Esophagus (tissue), 2 donors: Measurements from ENCODE around the gene GOLGA6L10. TPM values are rescaled to one million over a fixed set of nuclear protein-coding genes. Genes with fewer than 3 reads are reported as not detected.
"Not testable (repeated sequence)": the region's sequence is repeated elsewhere in the genome, so short reads cannot be mapped to it uniquely, and the experiment has no call there.

Experiments
- H3K27ac ChIP-seq, 2 donors: one replicate each; pipeline ENCODE4 v1.5.1; 2013; ENCODE audit warnings: low read depth in 2 of 2, mild to moderate bottlenecking in 2 of 2, inconsistent platforms in 1 of 2, low read length in 1 of 2, moderate library complexity in 1 of 2
- H3K27me3 ChIP-seq, 2 donors: one replicate each; pipeline ENCODE4 v1.6.1; 2013; ENCODE audit warnings: low read length in 2 of 2, control low read depth in 1 of 2, mild to moderate bottlenecking in 1 of 2; ENCODE audit not compliant: insufficient read depth in 2 of 2, control insufficient read depth in 1 of 2
- H3K36me3 ChIP-seq, 2 donors: one replicate each; pipeline ENCODE4 v1.6.1; 2013; ENCODE audit warnings: low read length in 1 of 2; ENCODE audit not compliant: control insufficient read depth in 2 of 2, insufficient read depth in 2 of 2
- H3K4me1 ChIP-seq, 2 donors: one replicate each; pipeline ENCODE4 v1.6.1; 2013; ENCODE audit warnings: low read length in 1 of 2; ENCODE audit not compliant: control insufficient read depth in 2 of 2, insufficient read depth in 2 of 2
- H3K4me3 ChIP-seq, 2 donors: one replicate each; pipeline ENCODE4 v1.5.1; 2013; ENCODE audit warnings: low read length in 2 of 2, mild to moderate bottlenecking in 2 of 2, low read depth in 1 of 2, moderate library complexity in 1 of 2
- H3K9me3 ChIP-seq, 2 donors: one replicate each; pipeline ENCODE4 v1.6.1; 2013; ENCODE audit warnings: mild to moderate bottlenecking in 2 of 2, low read depth in 1 of 2, low read length in 1 of 2, moderate library complexity in 1 of 2; ENCODE audit not compliant: control insufficient read depth in 2 of 2, insufficient read depth in 1 of 2
- WGBS, 2 donors: extraction: QIAGEN DNeasy Blood & Tissue Kit; methylation state at CpG; one replicate each; pipeline ENCODE4 v1.1.7; 2013; 5-methylcytosine and 5-hydroxymethylcytosine counted together
- polyA plus RNA-seq, 2 donors: library from polyadenylated mRNA; stranded (reverse); fragments of 200-250 nt; gene quantifications; one replicate each; pipeline ENCODE4 v1.2.3, GENCODE V29; 2013
- donor health status: healthy with polysubstance abuse.
- donor health status: Bipolar disorder and iron deficiency.

The GOLGA6L10 gene, protein sequence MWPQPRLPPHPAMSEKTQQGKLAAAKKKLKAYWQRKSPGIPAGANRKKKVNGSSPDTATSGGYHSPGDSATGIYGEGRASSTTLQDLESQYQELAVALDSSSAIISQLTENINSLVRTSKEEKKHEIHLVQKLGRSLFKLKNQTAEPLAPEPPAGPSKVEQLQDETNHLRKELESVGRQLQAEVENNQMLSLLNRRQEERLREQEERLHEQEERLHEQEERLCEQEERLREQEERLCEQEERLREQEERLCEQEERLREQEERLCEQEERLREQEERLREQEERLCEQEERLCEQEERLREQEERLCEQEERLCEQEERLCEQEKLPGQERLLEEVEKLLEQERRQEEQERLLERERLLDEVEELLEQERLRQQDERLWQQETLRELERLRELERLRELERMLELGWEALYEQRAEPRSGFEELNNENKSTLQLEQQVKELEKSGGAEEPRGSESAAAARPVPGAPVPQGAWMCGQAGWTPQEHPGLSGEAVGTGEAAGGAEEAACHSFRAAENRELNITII
- polyA plus RNA-seq, result 1 to 10 TPM; 2.9 to 8.9 TPM

DNA sequence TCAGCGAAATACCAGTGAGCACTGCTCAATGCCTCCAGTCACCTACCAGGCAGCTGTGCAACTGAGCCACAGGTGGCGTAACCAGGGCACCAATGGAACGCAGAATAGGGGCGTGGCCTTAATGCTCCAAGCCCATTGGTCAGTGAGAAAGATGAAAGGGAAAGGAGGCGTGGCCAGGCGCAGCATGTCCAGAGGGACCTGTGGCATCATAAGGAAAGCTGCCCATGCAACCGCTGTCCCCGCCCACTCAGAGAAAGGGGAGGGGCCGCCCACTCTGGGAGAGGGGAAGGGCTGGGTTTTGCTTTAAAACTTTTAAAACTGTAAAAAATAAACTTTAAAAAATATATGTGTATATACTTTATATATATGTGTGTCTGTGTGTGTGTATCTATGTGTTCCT, at the start of gene GOLGA6L10:
TSS of gene GOLGA6L10 (minus strand) at position 101 of the 400 bp plus-strand sequence. CDS start at position 1, 100 bp downstream.
- H3K27ac ChIP-seq, H3K9me3 ChIP-seq, H3K4me3 ChIP-seq, H3K27me3 ChIP-seq, H3K4me1 ChIP-seq, H3K36me3 ChIP-seq: not testable (repeated sequence)
- WGBS, 2 donors, result no CpG with 5 or more reads among the region's 9 CpGs

DNA sequence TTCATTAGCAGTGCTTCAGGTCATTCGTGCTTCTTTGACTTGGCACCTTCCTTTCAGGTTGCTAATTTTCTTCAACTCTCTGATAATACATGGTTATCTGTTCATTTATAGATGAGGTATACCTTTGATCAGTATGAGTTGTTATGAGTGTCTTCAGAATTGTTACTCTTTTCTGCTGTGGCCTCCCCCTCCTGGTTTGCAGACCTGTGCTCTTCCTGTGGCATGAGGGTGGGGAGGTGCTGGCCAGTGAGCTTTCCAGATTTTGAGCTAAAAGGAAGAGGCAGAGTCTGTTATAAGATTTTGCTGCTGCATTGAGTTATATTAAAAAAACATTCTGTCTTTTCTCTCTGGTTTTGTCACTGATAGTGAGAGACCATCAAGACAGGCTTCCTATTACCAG, 49.5 kb upstream of the GOLGA6L10 start:
- Histone ChIP-seq H3K27ac (no peak overlapping the region), H3K4me1 (no peaks in the 10 kb centered on the region), H3K27me3 (no peaks in the 10 kb centered on the region), H3K36me3 (no peaks in the 10 kb centered on the region), H3K9me3 (no peaks in the 10 kb centered on the region), H3K4me3 (no peak overlapping the region)
- WGBS, 2 donors, result no CpG with 5 or more reads among the region's 1 CpG

DNA sequence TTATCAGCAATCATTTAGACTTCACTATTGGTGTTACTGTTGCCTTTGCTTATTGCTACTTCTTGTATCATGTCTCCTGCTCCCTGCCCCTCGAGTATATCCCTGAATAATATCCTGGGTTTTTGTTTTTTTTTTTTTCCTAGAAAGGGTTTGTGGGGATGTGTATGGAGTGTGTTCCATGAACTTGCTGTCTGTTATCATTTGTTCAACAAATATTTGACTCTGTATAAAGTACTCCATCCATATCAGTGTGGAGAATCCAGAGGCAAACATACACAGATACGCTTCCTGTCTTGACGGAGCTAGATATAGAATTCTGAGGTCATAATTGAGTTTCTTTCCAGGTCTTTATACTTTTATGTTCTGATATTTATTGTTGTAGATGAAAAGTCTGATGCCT, 48.5 kb upstream of the GOLGA6L10 start:
- no peaks in the 10 kb centered on the region for H3K36me3 ChIP-seq
- H3K27me3 ChIP-seq, result no peaks in the 10 kb centered on the region
- H3K9me3 ChIP-seq, result no peaks in the 10 kb centered on the region
- H3K4me3 ChIP-seq, result no peak overlapping the region
- 91 to 93% methylated on average over 3 of the region's 3 CpGs for WGBS, 2 donors
- no peak overlapping the region for H3K27ac ChIP-seq
- no peaks in the 10 kb centered on the region for H3K4me1 ChIP-seq

DNA sequence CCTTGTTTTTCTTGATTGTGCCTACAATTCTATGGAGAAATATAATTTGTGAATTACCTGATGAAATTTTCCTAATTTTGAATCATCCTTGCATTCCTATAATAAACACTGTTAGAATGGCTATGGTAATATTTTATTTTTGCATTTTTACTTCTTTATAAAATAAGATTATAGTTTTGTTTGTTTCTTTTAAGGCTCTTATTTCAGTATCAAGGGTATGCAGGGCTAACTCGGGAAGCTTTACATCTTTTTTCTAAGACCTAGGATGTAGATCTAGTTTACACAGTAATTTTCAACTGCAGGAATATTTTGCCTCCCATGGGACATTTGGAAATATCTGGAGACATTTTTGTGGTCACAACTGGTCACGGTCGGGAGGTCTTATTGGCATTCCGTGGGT, 46.5 kb upstream of the GOLGA6L10 start:
- H3K27me3 ChIP-seq, H3K4me1 ChIP-seq, H3K4me3 ChIP-seq, H3K27ac ChIP-seq, H3K9me3 ChIP-seq, H3K36me3 ChIP-seq: not testable (repeated sequence)
- WGBS, 2 donors, result 81 to 91% methylated on average over 1 of the region's 4 CpGs

DNA sequence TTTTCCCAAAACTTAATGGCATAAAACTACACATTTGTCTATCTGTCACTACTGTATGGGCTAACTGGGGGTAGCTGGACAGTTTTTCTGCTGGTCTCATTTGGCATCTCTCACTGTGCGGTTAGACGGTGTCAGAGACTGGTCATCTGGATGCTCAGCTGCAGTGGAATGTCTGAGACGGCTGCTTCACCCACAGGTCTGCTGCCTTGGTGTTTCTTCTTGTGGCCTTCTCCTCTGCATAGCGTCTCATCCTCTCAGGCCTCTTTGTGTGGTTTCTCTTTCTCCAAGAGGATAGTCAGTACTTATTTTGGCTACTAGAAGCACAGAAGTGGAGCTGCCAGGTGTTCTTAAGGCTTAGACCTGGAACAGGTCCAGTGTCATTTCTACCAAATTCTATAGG, 44.4 kb upstream of the GOLGA6L10 start:
- H3K27me3 ChIP-seq, result no peaks in the 10 kb centered on the region
- H3K4me1 ChIP-seq, result no peaks in the 10 kb centered on the region
- 93 to 96% methylated on average over 4 of the region's 4 CpGs for WGBS, 2 donors
- no peaks in the 10 kb centered on the region for H3K9me3 ChIP-seq
- H3K27ac ChIP-seq, result no peak overlapping the region
- no peaks in the 10 kb centered on the region for H3K36me3 ChIP-seq
- no peak overlapping the region for H3K4me3 ChIP-seq

DNA sequence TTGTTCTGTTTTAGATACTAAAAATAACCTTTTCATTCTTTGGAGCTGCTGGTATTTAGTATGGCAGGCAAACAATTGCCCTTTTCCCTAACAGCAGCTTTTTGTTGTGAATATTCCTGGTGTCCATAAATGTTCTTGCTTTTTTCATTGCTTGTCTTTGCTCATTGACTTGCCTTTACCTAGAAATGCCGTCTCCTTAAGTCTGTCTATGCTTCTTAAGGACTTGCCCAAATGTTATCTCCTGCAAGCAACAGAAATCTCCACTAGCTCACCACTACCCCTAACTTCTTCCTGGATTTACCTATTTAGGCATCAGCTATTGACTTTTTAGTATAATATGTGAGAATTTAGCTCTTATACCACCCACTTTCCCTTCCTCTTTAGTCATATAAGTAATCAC, 42.8 kb upstream of the GOLGA6L10 start:
- H3K27me3 ChIP-seq, H3K4me3 ChIP-seq, H3K36me3 ChIP-seq, H3K4me1 ChIP-seq, H3K9me3 ChIP-seq, H3K27ac ChIP-seq: not testable (repeated sequence)
- 94 to 97% methylated on average over 1 of the region's 1 CpG for WGBS, 2 donors

DNA sequence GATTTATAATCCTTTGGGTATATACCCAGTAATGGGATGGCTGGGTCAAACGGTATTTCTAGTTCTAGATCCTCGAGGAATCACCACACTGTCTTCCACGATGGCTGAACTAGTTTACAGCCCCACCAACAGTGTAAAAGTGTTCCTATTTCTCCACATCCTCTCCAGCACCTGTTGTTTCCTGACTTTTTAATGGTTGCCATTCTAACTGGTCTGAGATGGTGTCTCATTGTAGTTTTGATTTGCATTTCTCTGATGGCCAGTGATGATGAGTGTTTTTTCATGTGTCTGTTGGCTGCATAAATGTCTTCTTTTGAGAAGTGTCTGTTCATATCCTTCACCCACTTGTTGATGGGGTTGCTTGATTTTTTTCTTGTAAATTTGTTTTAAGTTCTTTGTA, 40.9 kb upstream of the GOLGA6L10 start:
- H3K36me3 ChIP-seq, H3K27me3 ChIP-seq, H3K4me3 ChIP-seq, H3K9me3 ChIP-seq, H3K4me1 ChIP-seq, H3K27ac ChIP-seq: not testable (repeated sequence)
- WGBS, 2 donors, result 86% methylated on average over 3 of the region's 3 CpGs

DNA sequence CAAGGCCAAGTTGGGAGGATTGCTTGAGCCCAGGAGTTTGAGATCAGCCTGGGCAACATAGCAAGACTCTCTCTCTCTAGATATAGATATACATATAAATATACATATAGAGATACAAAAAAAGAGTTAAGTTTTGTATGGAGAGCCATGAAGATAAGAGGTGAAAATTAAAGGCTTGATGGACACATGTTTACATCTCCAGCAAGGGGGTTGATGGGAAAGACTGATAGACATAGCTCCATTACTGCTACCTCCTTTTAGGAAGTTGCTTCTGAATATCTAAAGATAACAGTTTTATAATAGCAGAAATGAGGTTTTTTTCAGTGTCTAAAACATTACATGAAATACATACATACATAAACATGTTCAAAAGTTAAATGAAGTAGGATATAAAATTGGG, 37.9 kb upstream of the GOLGA6L10 start:
- H3K4me1 ChIP-seq, H3K4me3 ChIP-seq, H3K36me3 ChIP-seq, H3K9me3 ChIP-seq, H3K27ac ChIP-seq, H3K27me3 ChIP-seq: not testable (repeated sequence)

DNA sequence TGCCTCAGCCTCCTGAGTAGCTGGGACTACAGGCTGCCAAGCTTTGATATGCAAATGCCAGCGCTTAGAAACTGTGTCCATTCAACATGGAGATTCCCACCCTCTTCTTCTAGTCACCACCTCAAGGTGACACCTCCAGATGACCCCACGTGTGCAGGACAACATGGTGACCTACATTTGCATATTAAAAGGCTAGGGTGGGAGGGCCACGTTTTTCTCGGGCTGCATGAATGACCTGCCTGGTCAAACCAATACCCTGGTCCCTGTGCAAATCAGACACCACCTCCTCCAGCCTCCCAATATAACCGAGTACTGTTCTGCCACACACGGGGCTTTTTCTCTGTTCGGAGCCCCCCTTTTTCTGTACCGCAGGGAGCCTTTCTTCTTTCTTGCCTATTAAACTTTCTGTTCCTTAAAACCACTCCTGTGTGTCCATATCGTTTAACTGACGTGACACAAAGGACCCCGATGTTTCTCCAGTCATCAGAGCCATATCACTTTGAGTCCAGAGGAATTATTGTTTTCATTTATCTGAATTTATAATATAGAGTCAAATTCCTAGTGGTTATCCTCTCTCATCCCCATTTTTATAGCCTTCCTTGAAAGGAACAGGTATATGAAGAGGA, 32.2 kb upstream of the GOLGA6L10 start:
- not testable (repeated sequence) for H3K4me3 ChIP-seq, H3K36me3 ChIP-seq, H3K27ac ChIP-seq, H3K9me3 ChIP-seq, H3K27me3 ChIP-seq, H3K4me1 ChIP-seq
- 83 to 86% methylated on average over 10 of the region's 11 CpGs for WGBS, 2 donors

DNA sequence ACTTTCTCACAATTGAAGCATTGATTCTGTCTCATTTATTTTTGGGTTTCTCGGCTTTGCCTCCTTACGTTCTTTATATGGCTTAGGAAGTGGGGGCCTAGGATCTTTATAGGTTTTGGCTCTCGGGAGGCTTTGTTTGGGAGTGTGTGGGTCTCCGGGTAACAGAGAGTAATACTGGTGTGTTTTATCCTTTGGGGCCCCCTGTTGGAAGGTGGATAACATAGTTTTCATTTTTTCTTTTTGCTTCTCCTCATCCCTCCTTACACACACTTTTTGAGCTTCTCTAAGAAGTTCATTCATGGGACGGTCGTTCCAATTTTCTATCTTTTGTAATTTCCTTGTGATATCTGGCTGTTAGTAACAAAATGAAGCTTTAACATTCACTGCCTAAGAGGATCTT, 30.3 kb upstream of the GOLGA6L10 start:
- H3K36me3 ChIP-seq, H3K27me3 ChIP-seq, H3K4me1 ChIP-seq, H3K4me3 ChIP-seq, H3K9me3 ChIP-seq, H3K27ac ChIP-seq: not testable (repeated sequence)
- 87 to 88% methylated on average over 6 of the region's 6 CpGs for WGBS, 2 donors
